Measurements from ENCODE around the gene PGAP2.
A peak's percentile ranks its signal among the peaks of the same experiment; 100 is the strongest.

The PGAP2 gene

GRCh38 chr11:3795131-3796001 lies 13.0 kb upstream of the PGAP2 start:
- no peak for TF ChIP-seq CTCF (IDR thresholded peaks at IDR 0.05)
- no peaks in the 10 kb centered on the region for H3K36me3 ChIP-seq (ENCODE audit: control insufficient read depth, insufficient read depth, low read length)
- no peaks in the 10 kb centered on the region for H3K9me3 ChIP-seq (ENCODE audit: control insufficient read depth, low read length)
- no peak overlapping the region for H3K9ac ChIP-seq
- H3K4me1 ChIP-seq = peaks cover 3% of the 10 kb centered on the region
- H2AFZ ChIP-seq = no peak overlapping the region
- H3K79me2 ChIP-seq = peaks cover 46% of the 10 kb centered on the region
- H3K27ac ChIP-seq = no peak overlapping the region
- no peaks in the 10 kb centered on the region for H3K27me3 ChIP-seq (ENCODE audit: control insufficient read depth, insufficient read depth, low read length)
- H3K4me3 ChIP-seq (ENCODE audit: low read depth, low read length) = no peak overlapping the region
- peak overlapping the region; percentile 86 for H3K4me2 ChIP-seq (ENCODE audit: low read length)

GRCh38 chr11:3796002-3796311 lies 12.4 kb upstream of the PGAP2 start:
- no peak overlapping the region for H3K9ac ChIP-seq
- H3K27ac ChIP-seq = no peak overlapping the region
- H3K4me3 ChIP-seq (ENCODE audit: low read depth, low read length) = peak overlapping the region; percentile 88
- H3K4me2 ChIP-seq (ENCODE audit: low read length) = peak overlapping the region; percentile 86
- no peak for TF ChIP-seq CTCF (IDR thresholded peaks at IDR 0.05)
- no peak overlapping the region for H2AFZ ChIP-seq
- no peaks in the 10 kb centered on the region for H3K27me3 ChIP-seq (ENCODE audit: control insufficient read depth, insufficient read depth, low read length)
- no peaks in the 10 kb centered on the region for H3K9me3 ChIP-seq (ENCODE audit: control insufficient read depth, low read length)
- peaks cover 43% of the 10 kb centered on the region for H3K79me2 ChIP-seq
- H3K4me1 ChIP-seq = peaks cover 3% of the 10 kb centered on the region
- no peaks in the 10 kb centered on the region for H3K36me3 ChIP-seq (ENCODE audit: control insufficient read depth, insufficient read depth, low read length)

- Histone ChIP-seq H3K9me3 (ENCODE audit: control insufficient read depth, low read length) (no peaks in the 10 kb centered on the region), H2AFZ (no peak overlapping the region), H3K9ac (no peak overlapping the region), H3K4me3 (ENCODE audit: low read depth, low read length) (peak overlapping the region; percentile 88), H3K36me3 (ENCODE audit: control insufficient read depth, insufficient read depth, low read length) (no peaks in the 10 kb centered on the region), H3K79me2 (peaks cover 39% of the 10 kb centered on the region), H3K27ac (no peak overlapping the region), H3K27me3 (ENCODE audit: control insufficient read depth, insufficient read depth, low read length) (no peaks in the 10 kb centered on the region), H3K4me1 (peaks cover 3% of the 10 kb centered on the region), H3K4me2 (ENCODE audit: low read length) (peak overlapping the region; percentile 86)
- TF ChIP-seq CTCF (IDR thresholded peaks at IDR 0.05) = no peak
Measured at GRCh38 chr11:3796346-3796745, 12.0 kb upstream of the PGAP2 start.

GRCh38 chr11:3796801-3797328 lies 11.5 kb upstream of the PGAP2 start:
- H3K79me2 ChIP-seq = peaks cover 37% of the 10 kb centered on the region
- no peaks in the 10 kb centered on the region for H3K36me3 ChIP-seq (ENCODE audit: control insufficient read depth, insufficient read depth, low read length)
- H3K9me3 ChIP-seq (ENCODE audit: control insufficient read depth, low read length) = no peaks in the 10 kb centered on the region
- peak overlapping the region; percentile 93 for H3K27ac ChIP-seq
- peaks cover 3% of the 10 kb centered on the region for H3K4me1 ChIP-seq
- H3K9ac ChIP-seq = no peak overlapping the region
- TF ChIP-seq CTCF (IDR thresholded peaks at IDR 0.05) = no peak
- H2AFZ ChIP-seq = peak overlapping the region; percentile 76
- H3K27me3 ChIP-seq (ENCODE audit: control insufficient read depth, insufficient read depth, low read length) = no peaks in the 10 kb centered on the region
- peak overlapping the region; percentile 86 for H3K4me2 ChIP-seq (ENCODE audit: low read length)
- peak overlapping the region; percentile 88 for H3K4me3 ChIP-seq (ENCODE audit: low read depth, low read length)
